ENCODE data around the gene CHP1. TPM values are rescaled to one million over a fixed set of nuclear protein-coding genes. Genes with fewer than 3 reads are reported as not detected.

Gene CHP1
- total RNA-seq, 1 donor from 2014 or later = 89.3 TPM

- Mint-ChIP-seq H3K4me1 (ENCODE audit: low read depth) (no peaks in the 10 kb centered on the region), H3K9me3 (ENCODE audit: low read depth) (no peaks in the 10 kb centered on the region), H3K36me3 (ENCODE audit: insufficient read depth) (no peaks in the 10 kb centered on the region), H3K27ac (no peak overlapping the region), H3K27me3 (no peaks in the 10 kb centered on the region), H3K4me3 (ENCODE audit: low read depth) (no peak overlapping the region)
- no peak for DNase-seq (ENCODE audit: low spot score, unreplicated experiment)
- no peak for TF ChIP-seq CTCF (IDR thresholded peaks at IDR 0.05; ENCODE audit: unreplicated experiment)
Measured at GRCh38 chr15:41203395-41203794, 27.7 kb upstream of the CHP1 start.

- H3K27ac Mint-ChIP-seq = no peak overlapping the region
- no peak for DNase-seq (ENCODE audit: low spot score, unreplicated experiment)
- H3K9me3 Mint-ChIP-seq (ENCODE audit: low read depth) = no peaks in the 10 kb centered on the region
Measured at GRCh38 chr15:41205315-41205714, 25.8 kb upstream of the CHP1 start.

GRCh38 chr15:41207687-41208448 is 23.2 kb upstream of the CHP1 start:
- Mint-ChIP-seq H3K4me3 (ENCODE audit: low read depth) (no peak overlapping the region), H3K27ac (no peak overlapping the region), H3K4me1 (ENCODE audit: low read depth) (no peaks in the 10 kb centered on the region), H3K27me3 (peaks cover 3% of the 10 kb centered on the region), H3K36me3 (ENCODE audit: insufficient read depth) (no peaks in the 10 kb centered on the region), H3K9me3 (ENCODE audit: low read depth) (no peaks in the 10 kb centered on the region)
- no peak for DNase-seq (ENCODE audit: low spot score, unreplicated experiment)
- TF ChIP-seq CTCF (IDR thresholded peaks at IDR 0.05; ENCODE audit: unreplicated experiment) = no peak

More at GRCh38 chr15:41205315-41205714, 25.8 kb upstream of the CHP1 start:
- Mint-ChIP-seq H3K4me1 (ENCODE audit: low read depth) (no peaks in the 10 kb centered on the region), H3K36me3 (ENCODE audit: insufficient read depth) (no peaks in the 10 kb centered on the region), H3K27me3 (peaks cover 3% of the 10 kb centered on the region), H3K4me3 (ENCODE audit: low read depth) (no peak overlapping the region)
- TF ChIP-seq CTCF (IDR thresholded peaks at IDR 0.05; ENCODE audit: unreplicated experiment) = no peak

- TF ChIP-seq CTCF (IDR thresholded peaks at IDR 0.05; ENCODE audit: unreplicated experiment) = no peak
- no peaks in the 10 kb centered on the region for H3K4me1 Mint-ChIP-seq (ENCODE audit: low read depth)
- no peaks in the 10 kb centered on the region for H3K9me3 Mint-ChIP-seq (ENCODE audit: low read depth)
- no peaks in the 10 kb centered on the region for H3K36me3 Mint-ChIP-seq (ENCODE audit: insufficient read depth)
- H3K4me3 Mint-ChIP-seq (ENCODE audit: low read depth) = no peak overlapping the region
- no peak overlapping the region for H3K27ac Mint-ChIP-seq
- no peak for DNase-seq (ENCODE audit: low spot score, unreplicated experiment)
- H3K27me3 Mint-ChIP-seq = peaks cover 7% of the 10 kb centered on the region
Measured at GRCh38 chr15:41215708-41216107, 15.4 kb upstream of the CHP1 start.

- no peaks in the 10 kb centered on the region for H3K9me3 Mint-ChIP-seq (ENCODE audit: low read depth)
Measured at GRCh38 chr15:41218851-41219250, 12.2 kb upstream of the CHP1 start.

More at GRCh38 chr15:41218851-41219250, 12.2 kb upstream of the CHP1 start:
- no peak for DNase-seq (ENCODE audit: low spot score, unreplicated experiment)
- no peak overlapping the region for H3K4me3 Mint-ChIP-seq (ENCODE audit: low read depth)
- no peak overlapping the region for H3K27ac Mint-ChIP-seq
- no peaks in the 10 kb centered on the region for H3K4me1 Mint-ChIP-seq (ENCODE audit: low read depth)
- peaks cover 7% of the 10 kb centered on the region for H3K27me3 Mint-ChIP-seq
- no peak for TF ChIP-seq CTCF (IDR thresholded peaks at IDR 0.05; ENCODE audit: unreplicated experiment)
- no peaks in the 10 kb centered on the region for H3K36me3 Mint-ChIP-seq (ENCODE audit: insufficient read depth)

Measured in progenitor cell of endocrine pancreas (in vitro differentiated cells).